B cell (primary cell): ENCODE measurements around the gene RAD51D. TPM values are rescaled to one million over a fixed set of nuclear protein-coding genes. Genes with fewer than 3 reads are reported as not detected.

Experiments used
- ATAC-seq: fragments of 200-7000 bp; cut with Tn5 transposase; one replicate; pipeline ENCODE4 v1.10.0; 2021; ENCODE audit warnings: low read depth, mild to moderate bottlenecking, moderate number of reproducible peaks, moderate library complexity
- CTCF ChIA-PET: fragments of 350-600 bp; sonication (Branson Sonifier 250); formaldehyde crosslinking; loops from one replicate; lab custom pipeline; 2021; ENCODE audit warnings: antibody characterized with exemption, inconsistent platforms; lab: Charles Lee
- POLR2A ChIA-PET: fragments of 350-600 bp; sonication (Branson Sonifier 250); formaldehyde crosslinking; loops from one replicate; lab custom pipeline; 2021; ENCODE audit warnings: antibody characterized with exemption; lab: Charles Lee
- DNase-seq: peaks from one replicate; pipeline ENCODE4 v3.0.0; 2013
- H2AFZ ChIP-seq: 2 replicates; pipeline ENCODE4 v1.6.1; 2012; ENCODE audit warnings: mild to moderate bottlenecking, low read depth, low read length; ENCODE audit not compliant: insufficient read depth, poor library complexity, severe bottlenecking
- H3K27ac ChIP-seq, 2 donors: 1 replicate in 1 of 2; 2 replicates in 1 of 2; pipeline ENCODE4 v1.5.1; 2012 to 2013; ENCODE audit warnings: low read length in 2 of 2, mild to moderate bottlenecking in 2 of 2, moderate library complexity in 1 of 2
- H3K27me3 ChIP-seq, 4 experiments: fragments of 200-600 bp in 1 of 4; sonication (generic) in 1 of 4; replicated peaks in 1 of 4; 1 replicate in 2 of 4; 2 replicates in 2 of 4; pipeline versions ENCODE4 v1.6.1 to v1.7.0; 2013 to 2016; ENCODE audit warnings: low read length in 3 of 4, mild to moderate bottlenecking in 2 of 4, mixed read lengths in 1 of 4, moderate library complexity in 1 of 4; ENCODE audit not compliant: insufficient read depth in 4 of 4, control insufficient read depth in 3 of 4; ENCODE audit errors: control extremely low read depth in 1 of 4
- H3K36me3 ChIP-seq, 2 experiments: replicated peaks in 1 of 2; 1 replicate in 1 of 2; 2 replicates in 1 of 2; pipeline versions ENCODE4 v1.6.1 to v1.7.1; 2013; ENCODE audit warnings: low read length in 1 of 2; ENCODE audit not compliant: insufficient read depth in 2 of 2, control insufficient read depth in 1 of 2; ENCODE audit errors: control extremely low read depth in 1 of 2, extremely low read depth in 1 of 2
- H3K4me1 ChIP-seq, 2 donors: fragments of 200-600 bp in 1 of 2; sonication (generic) in 1 of 2; 1 replicate in 1 of 2; 2 replicates in 1 of 2; pipeline versions ENCODE4 v1.5.1 to v1.6.1; 2013 to 2017; ENCODE audit warnings: low read length in 2 of 2; ENCODE audit not compliant: control insufficient read depth in 2 of 2, insufficient read depth in 2 of 2
- H3K4me2 ChIP-seq: replicated peaks from 2 replicates; pipeline ENCODE3; 2012; ENCODE audit warnings: mild to moderate bottlenecking, low read depth, low read length; ENCODE audit not compliant: poor library complexity, severe bottlenecking
- H3K4me3 ChIP-seq, 5 experiments: fragments of 200-600 bp in 1 of 5; sonication (generic) in 1 of 5; 1 replicate in 3 of 5; 2 replicates in 2 of 5; pipeline versions ENCODE4 v1.5.1 to v1.7.0; 2011 to 2016; ENCODE audit warnings: low read length in 4 of 5, mild to moderate bottlenecking in 4 of 5, low read depth in 2 of 5, control low read depth in 1 of 5, moderate library complexity in 1 of 5; ENCODE audit not compliant: insufficient read depth in 1 of 5; ENCODE audit errors: control extremely low read depth in 1 of 5, extremely low read depth in 1 of 5
- H3K79me2 ChIP-seq: fragments of 200-600 bp; sonication (generic); one replicate; pipeline ENCODE4 v1.6.0; 2016; ENCODE audit warnings: low read length; ENCODE audit not compliant: control insufficient read depth, insufficient read depth
- H3K9ac ChIP-seq: fragments of 200-600 bp; sonication (generic); 2 replicates; pipeline ENCODE4 v1.6.1; 2017; ENCODE audit warnings: mild to moderate bottlenecking, low read length, moderate library complexity
- H3K9me3 ChIP-seq, 3 donors: one replicate each; pipeline versions ENCODE4 v1.6.1 to v1.7.1; 2013; ENCODE audit warnings: low read length in 2 of 3; ENCODE audit not compliant: control insufficient read depth in 2 of 3, insufficient read depth in 1 of 3; ENCODE audit errors: control extremely low read depth in 1 of 3
- H4K20me1 ChIP-seq: 2 replicates; pipeline ENCODE4 v1.6.0; 2012; ENCODE audit warnings: mild to moderate bottlenecking, low read length; ENCODE audit not compliant: insufficient read depth, control insufficient read depth, poor library complexity, severe bottlenecking
- H3K27ac Mint-ChIP-seq: one replicate; pipeline ENCODE4 v1.8.0; 2021; ENCODE audit warnings: mixed read lengths
- H3K27me3 Mint-ChIP-seq: one replicate; pipeline ENCODE4 v1.8.0; 2021; ENCODE audit warnings: mixed read lengths
- H3K4me1 Mint-ChIP-seq: one replicate; pipeline ENCODE4 v1.8.0; 2021; ENCODE audit warnings: mixed read lengths
- H3K4me3 Mint-ChIP-seq: one replicate; pipeline ENCODE4 v1.8.0; 2021; ENCODE audit warnings: mixed read lengths
- H3K9me3 Mint-ChIP-seq: one replicate; pipeline ENCODE4 v1.8.0; 2022; ENCODE audit warnings: mixed read lengths; ENCODE audit not compliant: insufficient read depth
- CTCF ChIP-seq: fragments of 200-600 bp; IDR thresholded peaks from one replicate; pipeline ENCODE4 v1.8.0; 2022; ENCODE audit warnings: antibody characterized with exemption, mild to moderate bottlenecking
- EZH2 ChIP-seq: IDR thresholded peaks from 2 replicates; pipeline ENCODE4 v1.6.1; 2012; ENCODE audit warnings: borderline replicate concordance, low read depth, mild to moderate bottlenecking, moderate library complexity, low read length; ENCODE audit not compliant: insufficient read depth, poor library complexity, severe bottlenecking
- WGBS: methylation state at CpG from one replicate; pipeline ENCODE4 v1.1.5; 2013; ENCODE audit warnings: missing lambda C conversion rate; ENCODE audit not compliant: insufficient coverage; 5-methylcytosine and 5-hydroxymethylcytosine counted together
- intact Hi-C: fragments of 100-400 bp; cut with micrococcal nuclease; formaldehyde crosslinking; loops from one replicate; pipeline ENCODE4 v1.10.0; 2022
- polyA plus RNA-seq: library from polyadenylated mRNA; depleted of rRNA; stranded (reverse); fragments of >200 nt; gene quantifications from 2 replicates; pipeline ENCODE4 v1.2.3, GENCODE V29; 2012
- total RNA-seq, 2 donors: library from RNA; stranded (reverse); fragments of 120-200 nt in 1 of 2; gene quantifications; 1 replicate in 1 of 2; 2 replicates in 1 of 2; pipeline versions ENCODE4 v1.2.3 to v1.2.4, GENCODE V29; 2013 to 2022

RAD51D gene
- total and polyA plus RNA-seq, 2 donors (not counting 1 experiment from before 2014, with no cell fraction given): 12.8 to 29.4 TPM

GRCh38 chr17:35073991-35074627 lies 45.6 kb downstream of the RAD51D start:
- Histone ChIP-seq H3K9me3 (no peaks in the 10 kb centered on the region), H3K9ac (no peak overlapping the region), H3K27me3 (no peaks in the 10 kb centered on the region), H3K4me1 (peaks cover 6 to 8% of the 10 kb centered on the region in 2 donors), H4K20me1 (peaks cover 8% of the 10 kb centered on the region), H3K4me3 (no peak overlapping the region), H3K4me2 (no peak overlapping the region), H3K79me2 (peaks cover 59% of the 10 kb centered on the region), H3K27ac (no peak overlapping the region), H3K36me3 (no peaks in the 10 kb centered on the region), H2AFZ (no peak overlapping the region)
- TF ChIP-seq CTCF: no peak
- TF ChIP-seq EZH2: no peak
- WGBS: 83% methylated on average over 3 of the region's 5 CpGs
- Mint-ChIP-seq H3K9me3 (no peaks in the 10 kb centered on the region), H3K27ac (no peak overlapping the region), H3K4me3 (no peak overlapping the region), H3K4me1 (peaks cover 34% of the 10 kb centered on the region), H3K27me3 (no peaks in the 10 kb centered on the region)
- intact Hi-C loops: no loop called here
- ATAC-seq (no peak), DNase-seq (no peak)
- ChIA-PET CTCF (interaction anchor here (1.0 kb wide), 1 partner anchor 74 kb away, joined by 3 read pairs; no protein-coding TSS in a partner anchor), POLR2A (interaction anchor here (0.7 kb wide), 1 partner anchor 10 kb away, joined by 3 read pairs; no protein-coding TSS in a partner anchor)

DNA sequence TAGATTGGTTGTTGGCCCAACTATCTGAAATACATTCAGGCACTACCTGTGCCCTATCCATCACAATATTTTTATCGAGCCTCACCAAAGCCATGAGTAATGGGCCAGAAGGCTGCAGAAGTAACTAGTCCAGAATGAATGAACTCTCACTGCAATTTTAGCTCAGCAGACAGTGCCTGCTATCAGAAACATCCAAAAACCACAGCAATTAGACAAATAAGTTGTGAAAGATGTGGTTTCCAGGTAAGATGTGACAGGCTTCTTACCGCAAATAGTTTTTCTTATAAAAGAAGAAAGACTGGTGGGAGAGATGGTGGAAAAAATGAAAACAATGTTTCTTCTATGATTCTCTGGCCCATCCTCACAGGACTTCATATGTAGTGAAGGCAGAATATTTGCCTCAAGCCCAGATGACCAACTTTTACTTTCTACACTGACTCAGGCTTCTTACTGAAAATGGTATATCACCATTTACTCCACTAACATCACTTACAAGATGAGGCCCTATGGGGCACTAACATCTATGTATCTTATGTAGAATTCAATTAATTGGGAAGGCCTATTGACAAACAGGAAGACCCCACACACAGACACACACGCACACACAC lies 46.4 kb downstream of the RAD51D start:
- intact Hi-C loops: no loop called here
- no peaks in the 10 kb centered on the region for H3K9me3 ChIP-seq
- WGBS: 71% methylated on average over 1 of the region's 3 CpGs
- H4K20me1 ChIP-seq: peaks cover 8% of the 10 kb centered on the region
- H3K9me3 Mint-ChIP-seq: no peaks in the 10 kb centered on the region
- no peaks in the 10 kb centered on the region for H3K36me3 ChIP-seq
- ATAC-seq (no peak), DNase-seq (no peak)
- H3K27me3 ChIP-seq: no peaks in the 10 kb centered on the region
- peaks cover 56% of the 10 kb centered on the region for H3K79me2 ChIP-seq
- no peak overlapping the region for H3K9ac ChIP-seq
- TF ChIP-seq CTCF (no peak), EZH2 (no peak)
- POLR2A ChIA-PET: interaction anchor here (0.7 kb wide), 1 partner anchor 9 kb away, joined by 3 read pairs; no protein-coding TSS in a partner anchor
- H3K4me3 ChIP-seq: no peak overlapping the region
- H3K27ac Mint-ChIP-seq: no peak overlapping the region
- H3K4me3 Mint-ChIP-seq: no peak overlapping the region
- CTCF ChIA-PET: interaction anchor here (0.6 to 1.8 kb wide), 2 partner anchors 10 to 17 kb away, joined by 4 read pairs; no protein-coding TSS in a partner anchor
- peaks cover 40% of the 10 kb centered on the region for H3K4me1 Mint-ChIP-seq
- no peak overlapping the region for H3K27ac ChIP-seq
- peaks cover 7 to 9% of the 10 kb centered on the region in 2 donors for H3K4me1 ChIP-seq
- H3K4me2 ChIP-seq: no peak overlapping the region
- H3K27me3 Mint-ChIP-seq: no peaks in the 10 kb centered on the region
- H2AFZ ChIP-seq: no peak overlapping the region
